ENCODE measurements around the gene TPI1. TPM values are rescaled to one million over a fixed set of nuclear protein-coding genes. Genes with fewer than 3 reads are reported as not detected.
"Not testable (repeated sequence)": the region's sequence is repeated elsewhere in the genome, so short reads cannot be mapped to it uniquely, and the experiment has no call there.

Gene TPI1
- total and polyA plus RNA-seq, 2 of the 8 experiments (the other 6 are each of a cell fraction or from before 2014, with no cell fraction given): 910 to 3,018 TPM

DNA sequence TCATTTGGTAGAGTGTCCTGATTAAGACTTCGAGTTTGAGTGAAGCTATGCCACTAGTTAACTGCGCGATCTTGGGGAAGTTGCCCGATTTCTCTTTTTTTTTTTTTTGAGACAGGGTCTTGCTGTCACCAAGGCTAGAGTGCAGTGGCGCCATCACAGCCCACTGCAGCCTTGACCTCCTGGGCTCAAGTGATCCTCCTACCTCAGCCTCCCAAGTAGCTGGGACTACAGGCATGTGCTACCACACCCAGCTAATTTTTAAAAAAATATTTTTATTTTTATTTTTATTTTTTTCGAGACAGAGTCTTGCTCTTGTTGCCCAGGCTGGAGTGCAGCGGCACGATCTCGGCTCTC, 6.7 kb downstream of the TPI1 start:
- not testable (repeated sequence) for DNase-seq (ENCODE audit: low read depth in 1 of 2, low spot score in 2 of 2); H3K79me2 ChIP-seq (ENCODE audit: control insufficient read depth in 1 of 2, insufficient read depth in 2 of 2, low read length in 2 of 2); H3K27me3 ChIP-seq (replicated peaks in 1 of 4; ENCODE audit: control insufficient read depth in 3 of 4, extremely low read depth in 1 of 4, insufficient read depth in 3 of 4, low read length in 3 of 4); H4K91ac ChIP-seq (replicated peaks; ENCODE audit: insufficient read length, low read length); H3K79me1 ChIP-seq (ENCODE audit: low read depth, low read length); H3K9me3 ChIP-seq (ENCODE audit: insufficient read depth in 2 of 2, low read depth in 1 of 2, low read length in 1 of 2); H2BK20ac ChIP-seq (ENCODE audit: low read length); H2BK12ac ChIP-seq (ENCODE audit: low read depth, low read length); H3K56ac ChIP-seq (replicated peaks; ENCODE audit: insufficient read length, low read depth, low read length); FAIRE-seq; H4K8ac ChIP-seq (ENCODE audit: extremely low read depth, insufficient read depth, low read length); H3K4ac ChIP-seq (replicated peaks; ENCODE audit: insufficient read length, low read depth, low read length); H3K14ac ChIP-seq (ENCODE audit: insufficient read length); H3K23ac ChIP-seq (ENCODE audit: insufficient read length); H2AK5ac ChIP-seq (ENCODE audit: low read depth, low read length); H3K23me2 ChIP-seq (ENCODE audit: low read depth, low read length)
- peaks cover 18 to 22% of the 10 kb centered on the region in 2 experiments for H4K20me1 ChIP-seq (replicated peaks in 1 of 2; ENCODE audit: control insufficient read depth in 1 of 2, insufficient read depth in 2 of 2, low read length in 2 of 2)
- peak overlapping the region; percentile 68 to 85 (median 76) for H3K4me3 ChIP-seq (ENCODE audit: extremely low read depth in 1 of 4, insufficient read depth in 2 of 4, low read depth in 3 of 4, low read length in 4 of 4)
- 0 out of 2 replicates have a peak overlapping the region, but pooled peaks have one; percentile 6 for H2BK15ac ChIP-seq (ENCODE audit: low read length)
- peak overlapping the region; percentile 98 for H3K18ac ChIP-seq (ENCODE audit: extremely low read depth, low read length)
- WGBS, 2 experiments (ENCODE audit: extremely low coverage in 1 of 2, insufficient coverage in 1 of 2, insufficient read length in 1 of 2, insufficient replicate concordance in 2 of 2, low coverage in 1 of 2, low lambda C conversion rate in 2 of 2, missing lambda C conversion rate in 1 of 2): 75% methylated on average over 9 of the region's 9 CpGs; no CpG with 5 or more reads in 1 of the 2 experiments
- H4K5ac ChIP-seq (ENCODE audit: insufficient read length, low read depth, low read length): peak overlapping the region; percentile 75
- peak overlapping the region; percentile 82 to 85 for H3K4me2 ChIP-seq (ENCODE audit: insufficient read depth in 1 of 2, low read depth in 2 of 2, low read length in 2 of 2)
- H3K4me1 ChIP-seq (replicated peaks in 1 of 4; ENCODE audit: control insufficient read depth in 3 of 4, insufficient read depth in 4 of 4, low read length in 3 of 4): peaks cover 2 to 27% (median 12%) of the 10 kb centered on the region in 4 experiments
- peak overlapping the region in 3 of 4 experiments; percentile 34 to 74 (median 38); a peak in 5 of 7 replicates for H3K9ac ChIP-seq (replicated peaks in 1 of 4; ENCODE audit: extremely low read depth in 1 of 4, low read depth in 3 of 4, low read length in 3 of 4)
- ChIA-PET CTCF (ENCODE audit: partially characterized antibody) (interaction anchor here (0.7 to 10.4 kb wide), 8 partner anchors 9 to 90 kb away, joined by 3 to 216 read pairs (median 6); partner anchors contain the start of genes C12orf57 and RNU7-1), POLR2A (ENCODE audit: partially characterized antibody) (interaction anchor here (1.1 to 18.9 kb wide), 7 partner anchors 9 to 66 kb away, joined by 3 to 588 read pairs (median 264); partner anchors contain the start of genes ATN1, C12orf57, CDCA3 and ENO2)
- H2BK5ac ChIP-seq (ENCODE audit: low read depth, low read length): peak overlapping the region; percentile 83
- H3K27ac ChIP-seq (ENCODE audit: low read depth, low read length): 0 out of 2 replicates have a peak overlapping the region, but pooled peaks have one; percentile 61
- H3K36me3 ChIP-seq (ENCODE audit: control insufficient read depth in 2 of 4, insufficient read depth in 4 of 4, low read length in 3 of 4): peaks cover 8 to 31% (median 12%) of the 10 kb centered on the region in 4 experiments
- H2BK120ac ChIP-seq (replicated peaks; ENCODE audit: low read depth, low read length): peak overlapping the region; percentile 83
- peak overlapping the region; percentile 83; the same call in 1 of the 2 replicates for H2AFZ ChIP-seq (ENCODE audit: low read length)

DNA sequence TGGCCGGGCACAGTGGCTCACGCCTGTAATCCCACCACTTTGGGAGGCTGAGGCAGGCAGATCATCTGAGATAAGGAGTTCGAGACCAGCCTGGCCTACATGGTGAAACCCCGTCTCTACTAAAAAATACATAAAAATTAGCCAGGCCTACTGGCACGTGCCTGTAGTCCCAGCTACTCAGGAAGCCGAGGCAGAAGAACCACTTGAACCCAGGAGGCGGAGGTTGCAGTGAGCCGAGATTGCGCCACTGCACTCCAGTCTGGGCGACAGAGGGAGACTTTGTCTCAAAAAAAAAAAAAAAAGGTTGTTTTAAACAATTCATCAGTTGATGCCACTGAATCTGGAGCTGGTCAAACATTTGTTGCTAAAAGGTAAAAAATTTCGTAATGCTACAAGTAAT, 12.5 kb downstream of the TPI1 start:
- H3K4ac ChIP-seq (replicated peaks; ENCODE audit: insufficient read length, low read depth, low read length); H3K79me1 ChIP-seq (ENCODE audit: low read depth, low read length); H4K8ac ChIP-seq (ENCODE audit: extremely low read depth, insufficient read depth, low read length); H3K27ac ChIP-seq (ENCODE audit: low read depth, low read length); H2AFZ ChIP-seq (ENCODE audit: low read length); H4K20me1 ChIP-seq (replicated peaks in 1 of 2; ENCODE audit: control insufficient read depth in 1 of 2, insufficient read depth in 2 of 2, low read length in 2 of 2); H3K4me3 ChIP-seq (ENCODE audit: extremely low read depth in 1 of 4, insufficient read depth in 2 of 4, low read depth in 3 of 4, low read length in 4 of 4); H3K18ac ChIP-seq (ENCODE audit: extremely low read depth, low read length); H3K4me2 ChIP-seq (ENCODE audit: insufficient read depth in 1 of 2, low read depth in 2 of 2, low read length in 2 of 2); H3K9ac ChIP-seq (replicated peaks in 1 of 4; ENCODE audit: extremely low read depth in 1 of 4, low read depth in 3 of 4, low read length in 3 of 4); H2BK12ac ChIP-seq (ENCODE audit: low read depth, low read length); H3K79me2 ChIP-seq (ENCODE audit: control insufficient read depth in 1 of 2, insufficient read depth in 2 of 2, low read length in 2 of 2); FAIRE-seq; H3K56ac ChIP-seq (replicated peaks; ENCODE audit: insufficient read length, low read depth, low read length); H3K14ac ChIP-seq (ENCODE audit: insufficient read length); H2AK5ac ChIP-seq (ENCODE audit: low read depth, low read length); H3K23ac ChIP-seq (ENCODE audit: insufficient read length); DNase-seq (ENCODE audit: low read depth in 1 of 2, low spot score in 2 of 2); H3K9me3 ChIP-seq (ENCODE audit: insufficient read depth in 2 of 2, low read depth in 1 of 2, low read length in 1 of 2); H4K91ac ChIP-seq (replicated peaks; ENCODE audit: insufficient read length, low read length); H3K4me1 ChIP-seq (replicated peaks in 1 of 4; ENCODE audit: control insufficient read depth in 3 of 4, insufficient read depth in 4 of 4, low read length in 3 of 4); H2BK5ac ChIP-seq (ENCODE audit: low read depth, low read length); H2BK120ac ChIP-seq (replicated peaks; ENCODE audit: low read depth, low read length); H3K23me2 ChIP-seq (ENCODE audit: low read depth, low read length); H2BK15ac ChIP-seq (ENCODE audit: low read length); H4K5ac ChIP-seq (ENCODE audit: insufficient read length, low read depth, low read length); H3K27me3 ChIP-seq (replicated peaks in 1 of 4; ENCODE audit: control insufficient read depth in 3 of 4, extremely low read depth in 1 of 4, insufficient read depth in 3 of 4, low read length in 3 of 4); H2BK20ac ChIP-seq (ENCODE audit: low read length): not testable (repeated sequence)
- peaks cover 0 to 20% (median 1%) of the 10 kb centered on the region in 4 experiments; a peak in 4 of 8 replicates for H3K36me3 ChIP-seq (ENCODE audit: control insufficient read depth in 2 of 4, insufficient read depth in 4 of 4, low read length in 3 of 4)
- ChIA-PET POLR2A (ENCODE audit: partially characterized antibody) (interaction anchor here (1.2 to 3.8 kb wide), 4 partner anchors 10 to 66 kb away, joined by 3 to 18 read pairs (median 7); no protein-coding TSS in a partner anchor), CTCF (ENCODE audit: partially characterized antibody) (interaction anchor here (0.7 to 1.5 kb wide), 4 partner anchors 12 to 106 kb away, joined by 3 read pairs; no protein-coding TSS in a partner anchor)
- 95% methylated on average over 11 of the region's 11 CpGs; no CpG with 5 or more reads in 1 of the 2 experiments for WGBS, 2 experiments (ENCODE audit: extremely low coverage in 1 of 2, insufficient coverage in 1 of 2, insufficient read length in 1 of 2, insufficient replicate concordance in 2 of 2, low coverage in 1 of 2, low lambda C conversion rate in 2 of 2, missing lambda C conversion rate in 1 of 2)

Data from H1 (cell line).